GM23248 (cell line): ENCODE measurements around the gene SIGLEC11. TPM values are rescaled to one million over a fixed set of nuclear protein-coding genes. Genes with fewer than 3 reads are reported as not detected.

ENCODE experiments used
- DNase-seq: peaks from one replicate; pipeline ENCODE4 v3.0.0-alpha.2; 2015
- H2AFZ ChIP-seq: fragments of 200-600 bp; sonication (generic); 2 replicates; pipeline ENCODE4 v1.6.1; 2016; ENCODE audit warnings: antibody characterized with exemption
- H3F3A ChIP-seq: fragments of 200-600 bp; sonication (generic); 2 replicates; pipeline ENCODE4 v1.6.1; 2016; ENCODE audit warnings: mild to moderate bottlenecking, antibody characterized with exemption, mixed run types; ENCODE audit not compliant: insufficient read depth
- H3K27ac ChIP-seq: fragments of 200-600 bp; sonication (generic); 2 replicates; pipeline ENCODE4 v1.5.1; 2016; ENCODE audit warnings: mild to moderate bottlenecking
- H3K27me3 ChIP-seq: fragments of 200-600 bp; sonication (generic); replicated peaks from 2 replicates; pipeline ENCODE4 v1.6.1; 2016; ENCODE audit warnings: mild to moderate bottlenecking; ENCODE audit not compliant: insufficient read depth
- H3K36me3 ChIP-seq: fragments of 200-600 bp; sonication (generic); 2 replicates; pipeline ENCODE4 v1.6.1; 2016; ENCODE audit warnings: low read depth, mild to moderate bottlenecking
- H3K4me1 ChIP-seq: fragments of 200-600 bp; sonication (generic); 2 replicates; pipeline ENCODE4 v1.6.1; 2016; ENCODE audit warnings: mild to moderate bottlenecking; ENCODE audit not compliant: insufficient read depth
- H3K4me2 ChIP-seq: fragments of 200-600 bp; sonication (generic); one replicate; pipeline ENCODE4 v1.6.1; 2016; ENCODE audit warnings: mild to moderate bottlenecking; ENCODE audit not compliant: unreplicated experiment
- H3K4me3 ChIP-seq: fragments of 200-600 bp; sonication (generic); 2 replicates; pipeline ENCODE4 v1.5.1; 2016; ENCODE audit warnings: mild to moderate bottlenecking
- H3K79me2 ChIP-seq: fragments of 200-600 bp; sonication (generic); 2 replicates; pipeline ENCODE4 v1.6.1; 2016; ENCODE audit warnings: mild to moderate bottlenecking; ENCODE audit not compliant: insufficient read depth
- H3K9ac ChIP-seq: fragments of 200-600 bp; sonication (generic); 2 replicates; pipeline ENCODE4 v1.6.1; 2016; ENCODE audit warnings: mild to moderate bottlenecking
- H3K9me2 ChIP-seq: fragments of 200-600 bp; sonication (generic); 2 replicates; pipeline ENCODE4 v1.6.1; 2016; ENCODE audit warnings: mixed run types, mild to moderate bottlenecking, moderate library complexity; ENCODE audit not compliant: insufficient read depth
- H3K9me3 ChIP-seq: fragments of 200-600 bp; sonication (generic); one replicate; pipeline ENCODE4 v1.6.1; 2017; ENCODE audit warnings: low read depth
- H4K20me1 ChIP-seq: fragments of 200-600 bp; sonication (generic); 2 replicates; pipeline ENCODE4 v1.6.0; 2016; ENCODE audit not compliant: insufficient read depth
- EZH2 ChIP-seq: fragments of 200-600 bp; sonication (generic); IDR thresholded peaks from 2 replicates; pipeline ENCODE4 v1.6.1; 2018; ENCODE audit warnings: antibody characterized with exemption, mild to moderate bottlenecking; ENCODE audit not compliant: insufficient read depth, poor library complexity, severe bottlenecking
- EZH2phosphoT487 ChIP-seq: fragments of 200-600 bp; sonication (generic); IDR thresholded peaks from 2 replicates; pipeline ENCODE4 v1.6.1; 2018; ENCODE audit warnings: antibody characterized with exemption, moderate library complexity, mild to moderate bottlenecking, low read depth; ENCODE audit not compliant: insufficient read depth
- WGBS, 2 experiments: methylation state at CpG; one replicate each; pipeline ENCODE4 v1.1.6; 2015 to 2017; ENCODE audit warnings: low lambda C conversion rate in 2 of 2, low coverage in 1 of 2; ENCODE audit errors: missing lambda C conversion rate in 2 of 2; 5-methylcytosine and 5-hydroxymethylcytosine counted together
- in situ Hi-C: fragments of 300-500 bp; cut with MboI; formaldehyde crosslinking; loops from 2 replicates; pipeline ENCODE4 v1.15.0; 2020
- polyA plus RNA-seq: library from polyadenylated mRNA; unstranded; fragments of >200 nt; fragmentation: Nextera tagmentation; extraction: Ambion mirVana; gene quantifications from 2 replicates; pipeline ENCODE4 v1.2.1, GENCODE V29; 2016
- total RNA-seq: library from RNA; depleted of rRNA; stranded (reverse); fragments of >200 nt; shearing (Covaris generic); gene quantifications from 2 replicates; pipeline ENCODE4 v1.2.3, GENCODE V29; 2014

SIGLEC11 gene
- total and polyA plus RNA-seq, 2 experiments from 2014 or later = not detected

GRCh38 chr19:49956115-49956495 is 4.9 kb downstream of the SIGLEC11 start:
- H3K27ac ChIP-seq = no peak overlapping the region
- no peak overlapping the region for H3K4me2 ChIP-seq
- no peaks in the 10 kb centered on the region for H3F3A ChIP-seq
- H3K4me1 ChIP-seq = no peaks in the 10 kb centered on the region; the same call in 1 of the 2 replicates
- H3K36me3 ChIP-seq = no peaks in the 10 kb centered on the region
- no peaks in the 10 kb centered on the region for H3K9me3 ChIP-seq
- peaks cover 10% of the 10 kb centered on the region; the same call in 1 of the 2 replicates for H3K27me3 ChIP-seq
- H4K20me1 ChIP-seq = no peaks in the 10 kb centered on the region
- WGBS, 2 experiments = 79 to 83% methylated on average over 9 of the region's 9 CpGs
- H2AFZ ChIP-seq = no peak overlapping the region
- H3K4me3 ChIP-seq = no peak overlapping the region
- H3K9me2 ChIP-seq = no peaks in the 10 kb centered on the region
- TF ChIP-seq EZH2 (no peak), EZH2phosphoT487 (no peak)
- no peak for DNase-seq
- no peaks in the 10 kb centered on the region for H3K79me2 ChIP-seq
- in situ Hi-C loops = no loop called here
- H3K9ac ChIP-seq = no peak overlapping the region

DNA sequence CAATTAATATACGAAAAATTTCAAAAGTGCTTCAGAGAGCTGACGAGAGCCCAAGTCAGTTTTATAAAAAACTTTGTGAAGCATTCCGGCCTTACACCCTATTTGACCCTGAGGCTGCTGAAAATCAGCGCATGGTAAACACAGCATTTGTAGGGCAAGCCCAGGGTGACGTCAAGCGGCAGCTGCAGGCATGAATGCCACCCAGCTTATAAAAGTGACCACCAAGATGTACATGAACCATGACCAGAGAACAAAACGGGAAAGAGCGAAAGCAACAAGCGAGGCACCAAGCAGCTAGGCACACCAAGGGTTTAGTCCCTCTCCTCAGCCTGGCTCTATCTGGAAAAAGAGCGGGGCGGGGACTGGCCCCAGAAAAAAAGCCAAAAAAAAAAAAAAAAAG is 6.0 kb downstream of the SIGLEC11 start:
- Histone ChIP-seq H2AFZ (no peak overlapping the region), H4K20me1 (no peaks in the 10 kb centered on the region), H3K36me3 (no peaks in the 10 kb centered on the region), H3K9me3 (no peaks in the 10 kb centered on the region), H3K4me1 (no peaks in the 10 kb centered on the region; the same call in 1 of the 2 replicates), H3K9ac (no peak overlapping the region), H3K4me3 (no peak overlapping the region), H3F3A (no peaks in the 10 kb centered on the region), H3K4me2 (no peak overlapping the region), H3K27ac (no peak overlapping the region), H3K79me2 (no peaks in the 10 kb centered on the region), H3K9me2 (no peaks in the 10 kb centered on the region), H3K27me3 (peaks cover 10% of the 10 kb centered on the region; the same call in 1 of the 2 replicates)
- in situ Hi-C loops = no loop called here
- 74 to 76% methylated on average over 11 of the region's 11 CpGs for WGBS, 2 experiments
- TF ChIP-seq EZH2 (no peak), EZH2phosphoT487 (no peak)
- no peak for DNase-seq

- Histone ChIP-seq H4K20me1 (no peaks in the 10 kb centered on the region), H2AFZ (no peak overlapping the region), H3K9ac (no peak overlapping the region), H3K27ac (no peak overlapping the region), H3K36me3 (no peaks in the 10 kb centered on the region), H3K27me3 (peaks cover 10% of the 10 kb centered on the region), H3K4me1 (no peaks in the 10 kb centered on the region; the same call in 1 of the 2 replicates), H3K4me3 (no peak overlapping the region), H3K9me3 (no peaks in the 10 kb centered on the region), H3K4me2 (no peak overlapping the region), H3K9me2 (no peaks in the 10 kb centered on the region), H3F3A (no peaks in the 10 kb centered on the region), H3K79me2 (no peaks in the 10 kb centered on the region)
- DNase-seq = peak; percentile 27
- in situ Hi-C loops = no loop called here
- TF ChIP-seq EZH2 (no peak), EZH2phosphoT487 (no peak)
- WGBS, 2 experiments = 24 to 30% methylated on average over 12 of the region's 12 CpGs
Measured at GRCh38 chr19:49954092-49954829, 6.7 kb downstream of the SIGLEC11 start.

- TF ChIP-seq EZH2 (no peak), EZH2phosphoT487 (no peak)
- Histone ChIP-seq H3K27ac (no peak overlapping the region), H3K9me3 (no peaks in the 10 kb centered on the region), H3K27me3 (peaks cover 10% of the 10 kb centered on the region), H3K4me2 (no peak overlapping the region), H3K9ac (no peak overlapping the region), H3K9me2 (no peaks in the 10 kb centered on the region), H3K36me3 (no peaks in the 10 kb centered on the region), H3K4me3 (no peak overlapping the region), H2AFZ (no peak overlapping the region), H4K20me1 (no peaks in the 10 kb centered on the region), H3F3A (no peaks in the 10 kb centered on the region), H3K4me1 (no peaks in the 10 kb centered on the region; the same call in 1 of the 2 replicates), H3K79me2 (no peaks in the 10 kb centered on the region)
- no peak for DNase-seq
- in situ Hi-C loops = no loop called here
- WGBS, 2 experiments = 70 to 73% methylated on average over 6 to 7 of the region's 7 CpGs
Measured at GRCh38 chr19:49953416-49953815, 7.6 kb downstream of the SIGLEC11 start.
